SK-N-SH (cell line): ENCODE results near the gene FCRL3. TPM values are rescaled to one million over a fixed set of nuclear protein-coding genes. Genes with fewer than 3 reads are reported as not detected.

Source experiments
- CTCF ChIA-PET: fragments of 300-600, 350-600 bp; formaldehyde crosslinking; extraction: SDS; loops from one replicate; lab custom pipeline; 2021; lab: Yijun Ruan, JAX
- POLR2A ChIA-PET: fragments of 350-600 bp; sonication (Branson Sonifier 250); formaldehyde crosslinking; extraction: SDS; loops from one replicate; lab custom pipeline; 2020; ENCODE audit warnings: antibody characterized with exemption, inconsistent platforms; lab: Yijun Ruan, JAX
- DNase-seq: peaks from one replicate; pipeline ENCODE4 v3.0.0; 2012
- H2AFZ ChIP-seq: fragments of 200-600 bp; sonication (generic); 2 replicates; pipeline ENCODE4 v1.8.1; 2016; ENCODE audit warnings: antibody characterized with exemption, mild to moderate bottlenecking, low read depth
- H3F3A ChIP-seq: fragments of 200-600 bp; sonication (generic); replicated peaks from 2 replicates; pipeline ENCODE3; 2016; ENCODE audit warnings: antibody characterized with exemption, mild to moderate bottlenecking; ENCODE audit not compliant: insufficient read depth
- H3K27ac ChIP-seq, 2 experiments: fragments of 200-500 bp in 1 of 2; fragments of 200-600 bp in 1 of 2; sonication (Bioruptor generic) in 1 of 2; sonication (generic), shearing (Covaris generic) in 1 of 2; 2 replicates each; pipeline versions ENCODE4 v1.5.1 to v1.6.1; 2014 to 2016; ENCODE audit warnings: low read depth in 2 of 2, inconsistent platforms in 1 of 2, low read length in 1 of 2, mild to moderate bottlenecking in 1 of 2, mixed read lengths in 1 of 2
- H3K27me3 ChIP-seq: fragments of 200-600 bp; sonication (generic), shearing (Covaris generic); 2 replicates; pipeline ENCODE4 v1.6.1; 2016; ENCODE audit warnings: mixed run types; ENCODE audit not compliant: insufficient read depth
- H3K36me3 ChIP-seq, 2 experiments: fragments of 200-500 bp in 1 of 2; fragments of 200-600 bp in 1 of 2; sonication (Bioruptor generic) in 1 of 2; sonication (generic) in 1 of 2; replicated peaks in 1 of 2; 2 replicates each; pipeline versions ENCODE3 to v1.5.1; 2014 to 2016; ENCODE audit warnings: low read length in 1 of 2, mild to moderate bottlenecking in 1 of 2; ENCODE audit not compliant: insufficient read depth in 2 of 2, control insufficient read depth in 1 of 2
- H3K4me1 ChIP-seq, 2 experiments: fragments of 200-500 bp in 1 of 2; fragments of 200-600 bp in 1 of 2; sonication (Bioruptor generic) in 1 of 2; sonication (generic), shearing (Covaris generic) in 1 of 2; 2 replicates each; pipeline versions ENCODE4 v1.5.1 to v1.6.1; 2014 to 2016; ENCODE audit warnings: low read depth in 1 of 2, low read length in 1 of 2, mixed run types in 1 of 2; ENCODE audit not compliant: insufficient read depth in 2 of 2, control insufficient read depth in 1 of 2
- H3K4me2 ChIP-seq: fragments of 200-600 bp; sonication (generic), shearing (Covaris generic); 2 replicates; pipeline ENCODE4 v1.6.1; 2017; ENCODE audit warnings: mixed run types
- H3K4me3 ChIP-seq, 2 experiments: fragments of 200-500 bp in 1 of 2; fragments of 200-600 bp in 1 of 2; sonication (Bioruptor generic) in 1 of 2; sonication (generic), shearing (Covaris generic) in 1 of 2; 2 replicates each; pipeline versions ENCODE4 v1.5.1 to v1.8.1; 2014 to 2016; ENCODE audit warnings: low read depth in 2 of 2, inconsistent platforms in 1 of 2, low read length in 1 of 2, mild to moderate bottlenecking in 1 of 2, mixed read lengths in 1 of 2, moderate library complexity in 1 of 2
- H3K79me2 ChIP-seq: fragments of 200-600 bp; sonication (generic); 2 replicates; pipeline ENCODE4 v1.8.1; 2017; ENCODE audit warnings: mild to moderate bottlenecking; ENCODE audit not compliant: insufficient read depth
- H3K9ac ChIP-seq: fragments of 200-600 bp; sonication (generic); 2 replicates; pipeline ENCODE4 v1.6.1; 2017; ENCODE audit warnings: mixed run types
- H3K9me2 ChIP-seq: fragments of 200-600 bp; sonication (generic); 2 replicates; pipeline ENCODE4 v1.6.1; 2017; ENCODE audit warnings: mixed run types
- H3K9me3 ChIP-seq: fragments of 200-600 bp; sonication (generic); 2 replicates; pipeline ENCODE4 v1.6.1; 2017; ENCODE audit warnings: mixed run types, mild to moderate bottlenecking, moderate library complexity
- H4K20me1 ChIP-seq: fragments of 200-600 bp; sonication (generic); 2 replicates; pipeline ENCODE4 v1.6.1; 2017; ENCODE audit warnings: mild to moderate bottlenecking, mixed run types; ENCODE audit not compliant: insufficient read depth
- CHD2 ChIP-seq: fragments of 150-350 bp; IDR thresholded peaks from 2 replicates; pipeline ENCODE4 v1.6.1; 2018; ENCODE audit warnings: low read length; ENCODE audit not compliant: partially characterized antibody
- EP300 ChIP-seq, 2 experiments: IDR thresholded peaks; 2 replicates each; pipeline versions ENCODE4 v1.4.0 to v1.6.1; 2012; ENCODE audit warnings: borderline replicate concordance in 1 of 2, low read depth in 1 of 2, low read length in 1 of 2
- EZH2phosphoT487 ChIP-seq: fragments of 200-600 bp; sonication (generic); IDR thresholded peaks from 2 replicates; pipeline ENCODE4 v1.6.1; 2017; ENCODE audit warnings: low read depth, mixed run types, mild to moderate bottlenecking, antibody characterized with exemption, moderate library complexity, borderline replicate concordance
- FOXJ3 ChIP-seq: sonication (generic); formaldehyde crosslinking; IDR thresholded peaks from 2 replicates; pipeline ENCODE4 v1.5.1; 2020; ENCODE audit warnings: mild to moderate bottlenecking, missing genetic modification reagents
- FOXM1 ChIP-seq: IDR thresholded peaks from 2 replicates; pipeline ENCODE4 v1.4.0; 2012; ENCODE audit warnings: low read depth, mild to moderate bottlenecking
- MXI1 ChIP-seq: IDR thresholded peaks from 2 replicates; pipeline ENCODE4 v1.6.1; 2012; ENCODE audit warnings: mild to moderate bottlenecking, low read depth, low read length, improper control_type of control experiment
- REST ChIP-seq: IDR thresholded peaks from 2 replicates; pipeline ENCODE4 v1.6.1; 2012; ENCODE audit warnings: mild to moderate bottlenecking, low read depth, low read length, moderate library complexity
- RFX5 ChIP-seq: IDR thresholded peaks from 2 replicates; pipeline ENCODE4 v1.6.1; 2012; ENCODE audit warnings: mild to moderate bottlenecking, improper control_type of control experiment, low read length
- TAF1 ChIP-seq: IDR thresholded peaks from 2 replicates; pipeline ENCODE4 v1.6.1; 2012; ENCODE audit warnings: low read depth, mild to moderate bottlenecking, low read length, moderate library complexity, borderline replicate concordance
- TEAD4 ChIP-seq: IDR thresholded peaks from 2 replicates; pipeline ENCODE4 v1.4.0; 2012; ENCODE audit warnings: mild to moderate bottlenecking, borderline replicate concordance; ENCODE audit not compliant: insufficient read depth
- USF1 ChIP-seq: IDR thresholded peaks from 2 replicates; pipeline ENCODE4 v1.4.0; 2012; ENCODE audit warnings: low read depth, borderline replicate concordance
- USF2 ChIP-seq: fragments of 150-350 bp; IDR thresholded peaks from 2 replicates; pipeline ENCODE4 v1.6.1; 2017; ENCODE audit warnings: antibody characterized with exemption, low read length, low read depth, borderline replicate concordance
- YY1 ChIP-seq: IDR thresholded peaks from 2 replicates; pipeline ENCODE4 v1.4.0; 2012; ENCODE audit warnings: low read depth, mild to moderate bottlenecking
- ZBTB33 ChIP-seq: IDR thresholded peaks from 2 replicates; pipeline ENCODE4 v1.4.0; 2012; ENCODE audit warnings: low read depth, borderline replicate concordance
- WGBS: methylation state at CpG from one replicate; pipeline ENCODE4 v1.1.6; 2017; ENCODE audit warnings: low lambda C conversion rate; 5-methylcytosine and 5-hydroxymethylcytosine counted together
- polyA plus RNA-seq, 3 experiments: library from polyadenylated mRNA; depleted of rRNA; stranded (reverse); fragments of >200 nt; gene quantifications; 2 replicates each; pipeline ENCODE4 v1.2.3, GENCODE V29; 2012

FCRL3 gene
- polyA plus RNA-seq, 1 of the 3 experiments (the other 2 are of a cell fraction): not detected

GRCh38 chr1:157641177-157641576 is 59.4 kb downstream of the FCRL3 start:
- Histone ChIP-seq H4K20me1 (no peaks in the 10 kb centered on the region), H3K36me3 (no peaks in the 10 kb centered on the region), H3K4me1 (no peaks in the 10 kb centered on the region), H3K4me2 (no peak overlapping the region), H3K9me2 (no peaks in the 10 kb centered on the region), H2AFZ (no peak overlapping the region), H3K9ac (no peak overlapping the region), H3K27me3 (no peaks in the 10 kb centered on the region), H3K79me2 (no peaks in the 10 kb centered on the region), H3K9me3 (no peaks in the 10 kb centered on the region), H3F3A (no peaks in the 10 kb centered on the region), H3K4me3 (no peak overlapping the region), H3K27ac (no peak overlapping the region)
- CTCF ChIA-PET: no interaction called here
- DNase-seq: no peak
- POLR2A ChIA-PET: no interaction called here
- WGBS: 3% methylated on average over 2 of the region's 2 CpGs
- TF ChIP-seq REST: no peak
- no peak for TF ChIP-seq EZH2phosphoT487
- no peak for TF ChIP-seq CHD2
- TF ChIP-seq USF2: no peak
- no peak for TF ChIP-seq RFX5
- TF ChIP-seq MXI1: no peak
- no peak for TF ChIP-seq USF1
- no peak for TF ChIP-seq TAF1
- TF ChIP-seq EP300 (IDR thresholded peaks at IDR 0.05; ENCODE audit: borderline replicate concordance in 1 of 2, low read depth in 1 of 2, low read length in 1 of 2): no peak
- no peak for TF ChIP-seq FOXM1
- no peak for TF ChIP-seq FOXJ3 (CRISPR knock-in tag)

GRCh38 chr1:157639800-157640199 is 60.8 kb downstream of the FCRL3 start:
- H3K36me3 ChIP-seq: no peaks in the 10 kb centered on the region
- CTCF ChIA-PET: interaction anchor here (1.5 kb wide), 1 partner anchor 59 kb away, joined by 3 read pairs; no protein-coding TSS in a partner anchor
- no peaks in the 10 kb centered on the region for H3K27me3 ChIP-seq
- no peak overlapping the region for H3K4me3 ChIP-seq
- no peak overlapping the region for H2AFZ ChIP-seq
- H3K4me1 ChIP-seq: no peaks in the 10 kb centered on the region
- H3K79me2 ChIP-seq: no peaks in the 10 kb centered on the region
- POLR2A ChIA-PET: no interaction called here
- H3K27ac ChIP-seq: no peak overlapping the region
- DNase-seq: no peak
- H3K9ac ChIP-seq: no peak overlapping the region
- no peaks in the 10 kb centered on the region for H3F3A ChIP-seq
- WGBS: 1% methylated on average over 4 of the region's 4 CpGs
- no peaks in the 10 kb centered on the region for H3K9me3 ChIP-seq
- H4K20me1 ChIP-seq: no peaks in the 10 kb centered on the region
- no peaks in the 10 kb centered on the region for H3K9me2 ChIP-seq
- H3K4me2 ChIP-seq: no peak overlapping the region
- TF ChIP-seq ZBTB33 (no peak), YY1 (no peak), REST (no peak), USF2 (no peak), TEAD4 (no peak), FOXM1 (no peak)
